Spleen (tissue), 7 donors: Measurements from ENCODE around the gene TMEM215.

ENCODE experiments used
- CTCF ChIP-seq, 11 experiments: fragments of 200-600 bp in 7 of 11; fragments of 450-650 bp in 4 of 11; sonication (generic) in 4 of 11; IDR thresholded peaks in 8 of 11; conservative IDR thresholded peaks in 3 of 11; 1 replicate in 7 of 11; 2 replicates in 4 of 11; pipeline versions ENCODE4 v1.4.0 to v1.8.0; 2016 to 2021; ENCODE audit warnings: antibody characterized with exemption in 11 of 11, inconsistent platforms in 4 of 11, mild to moderate bottlenecking in 1 of 11
- POLR2A ChIP-seq, 3 donors: fragments of 450-650 bp; IDR thresholded peaks; one replicate each; pipeline ENCODE4 v1.5.1; 2017; ENCODE audit warnings: antibody characterized with exemption in 3 of 3, mild to moderate bottlenecking in 1 of 3
- donor health status: DM: no; HTN: no; CAD: no; lungs with moderate emphysema.
- donor health status: DM: no; HTN: no; CAD: no.
- donor health status: DM: no; HTN: no; CAD: no.

DNA sequence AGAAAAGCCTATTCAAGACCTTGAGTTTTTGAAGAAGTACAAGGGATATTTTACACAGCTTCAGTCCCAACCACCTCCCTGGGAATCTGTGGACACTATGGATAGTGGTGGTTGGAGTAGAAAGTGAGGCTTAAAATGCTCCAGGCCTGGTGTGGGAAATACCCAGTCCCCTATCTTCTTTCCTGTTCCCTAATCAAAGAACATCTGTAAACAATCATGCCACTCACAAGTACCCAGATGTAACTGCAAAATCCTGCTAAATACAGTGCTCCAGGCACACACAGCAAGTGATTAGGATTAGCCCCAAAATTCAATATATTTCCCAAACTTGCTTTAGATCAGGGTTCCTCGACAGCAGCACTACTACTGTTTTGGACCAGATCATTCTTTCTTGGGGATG, 46.0 kb upstream of the TMEM215 start:
- TF ChIP-seq CTCF (IDR thresholded peaks at IDR 0.05 in 8 of 11, conservative IDR thresholded peaks at IDR 0.05 in 3 of 11) (no peak), POLR2A (IDR thresholded peaks at IDR 0.05) (no peak)
